ENCODE measurements around the gene G3BP2.

- TF ChIP-seq CTCF (IDR thresholded peaks at IDR 0.05; ENCODE audit: poor library complexity) (no peak), EZH2 (IDR thresholded peaks at IDR 0.05; ENCODE audit: borderline replicate concordance) (no peak)
Measured at GRCh38 chr4:75678473-75678872, 5.3 kb upstream of the G3BP2 start.
